A549 (cell line): ENCODE measurements around the gene RAB8A. TPM values are rescaled to one million over a fixed set of nuclear protein-coding genes. Genes with fewer than 3 reads are reported as not detected.
"Not testable (repeated sequence)": the region's sequence is repeated elsewhere in the genome, so short reads cannot be mapped to it uniquely, and the experiment has no call there.

Experiments used
- ATAC-seq, 2 experiments: fragments of 200-7000 bp in 1 of 2; fragments of >200 bp in 1 of 2; cut with Nextera tagmentation in 1 of 2; cut with Tn5 transposase in 1 of 2; 3 replicates each; pipeline versions ENCODE4 v1.8.0 to v1.9.1; 2018 to 2020; ENCODE audit warnings: mild to moderate bottlenecking in 1 of 2, moderate library complexity in 1 of 2
- CTCF ChIA-PET: fragments of 300-600 bp; sonication (Branson Sonifier 250); formaldehyde crosslinking; extraction: SDS; loops from one replicate; lab custom pipeline; 2021; ENCODE audit warnings: antibody characterized with exemption, inconsistent platforms; lab: Yijun Ruan, JAX
- POLR2A ChIA-PET: fragments of 350-600 bp; formaldehyde crosslinking; extraction: SDS; loops from one replicate; lab custom pipeline; 2021; ENCODE audit warnings: antibody characterized with exemption, inconsistent platforms; lab: Yijun Ruan, JAX
- DNase-seq, 2 experiments: peaks; one replicate each; pipeline versions ENCODE4 v3.0.0 to v3.0.0-alpha.2; 2011 to 2016; ENCODE audit warnings: low read depth in 1 of 2, low spot score in 1 of 2
- FAIRE-seq: peaks from 2 replicates; lab custom pipeline; 2011; peaks lifted over from hg19 to GRCh38; lab: Jason Lieb, UNC
- H3K27ac ChIP-seq, 2 experiments: fragments of >200 bp; sonication (Bioruptor Twin); formaldehyde crosslinking; 3 replicates each; pipeline ENCODE4 v1.5.1; 2016 to 2017
- H3K4me1 ChIP-seq: fragments of >200 bp; sonication (Bioruptor Twin); formaldehyde crosslinking; 3 replicates; pipeline ENCODE4 v1.6.1; 2016
- H3K4me2 ChIP-seq: fragments of >200 bp; sonication (Bioruptor Twin); formaldehyde crosslinking; 3 replicates; pipeline ENCODE4 v1.6.1; 2016
- H3K4me3 ChIP-seq: fragments of >200 bp; sonication (Bioruptor Twin); formaldehyde crosslinking; 3 replicates; pipeline ENCODE4 v1.5.1; 2016
- H3K9me3 ChIP-seq: fragments of >200 bp; sonication (Bioruptor Twin); formaldehyde crosslinking; 3 replicates; pipeline ENCODE4 v1.6.1; 2016
- CBX2 ChIP-seq: fragments of 200-600 bp; sonication (generic); IDR thresholded peaks from 2 replicates; pipeline ENCODE4 v1.6.1; 2016; ENCODE audit warnings: low read depth, mild to moderate bottlenecking, borderline replicate concordance
- CHD2 ChIP-seq: fragments of 150-350 bp; IDR thresholded peaks from 2 replicates; pipeline ENCODE4 v1.6.1; 2014; ENCODE audit warnings: low read length; ENCODE audit not compliant: partially characterized antibody
- CHD4 ChIP-seq: fragments of 200-600 bp; sonication (generic); IDR thresholded peaks from 2 replicates; pipeline ENCODE4 v1.6.1; 2016; ENCODE audit warnings: antibody characterized with exemption, mild to moderate bottlenecking, borderline replicate concordance
- GATA3 ChIP-seq: IDR thresholded peaks from 2 replicates; pipeline ENCODE4 v1.6.1; 2012; ENCODE audit warnings: borderline replicate concordance
- KDM1A ChIP-seq: fragments of 200-600 bp; sonication (generic); IDR thresholded peaks from 2 replicates; pipeline ENCODE4 v1.6.1; 2016; ENCODE audit warnings: low read depth, mild to moderate bottlenecking
- NR3C1 ChIP-seq: fragments of >200 bp; sonication (Bioruptor Twin); formaldehyde crosslinking; IDR thresholded peaks from 3 replicates; pipeline ENCODE4 v1.6.1; 2017
- RARB ChIP-seq: fragments of 250-450 bp; sonication (Bioruptor Pico); IDR thresholded peaks from 2 replicates; pipeline ENCODE4 v1.8.0; 2021; ENCODE audit warnings: mild to moderate bottlenecking, moderate library complexity
- SMC3 ChIP-seq: fragments of >200 bp; sonication (Bioruptor Twin); formaldehyde crosslinking; IDR thresholded peaks from 3 replicates; pipeline ENCODE4 v1.6.1; 2018; ENCODE audit warnings: inconsistent platforms
- SREBF2 ChIP-seq: fragments of 450-650 bp; IDR thresholded peaks from 2 replicates; pipeline ENCODE4 v1.6.1; 2014; ENCODE audit warnings: mild to moderate bottlenecking, moderate library complexity
- TFCP2L1 ChIP-seq: fragments of 250-450 bp; sonication (Bioruptor Pico); IDR thresholded peaks from 2 replicates; pipeline ENCODE4 v1.5.0; 2021; ENCODE audit warnings: mild to moderate bottlenecking
- TP53 ChIP-seq: fragments of 250-450 bp; sonication (Bioruptor Pico); IDR thresholded peaks from 2 replicates; pipeline ENCODE4 v1.5.0; 2021; ENCODE audit warnings: mild to moderate bottlenecking, moderate library complexity
- ZC3H11A ChIP-seq: fragments of 450-650 bp; IDR thresholded peaks from 2 replicates; pipeline ENCODE4 v1.6.1; 2014; ENCODE audit warnings: antibody characterized with exemption, mild to moderate bottlenecking
- ZNF302 ChIP-seq: fragments of 250-450 bp; sonication (Bioruptor Pico); IDR thresholded peaks from 2 replicates; pipeline ENCODE4 v1.9.0; 2021; ENCODE audit warnings: inconsistent platforms, mild to moderate bottlenecking, moderate library complexity
- WGBS: methylation state at CpG from one replicate; pipeline ENCODE4 v1.1.6; 2017; ENCODE audit errors: missing lambda C conversion rate; 5-methylcytosine and 5-hydroxymethylcytosine counted together
- polyA plus RNA-seq, 4 experiments: library from polyadenylated mRNA; depleted of rRNA in 3 of 4; stranded (reverse); fragments of >200 nt; fragmentation: RNase III in 1 of 4; extraction: RNeasy Plus Mini Kit Qiagen cat#74134 plus additional on column Dnase treatment in 1 of 4; gene quantifications; 2 replicates in 3 of 4; 3 replicates in 1 of 4; pipeline ENCODE4 v1.2.3, GENCODE V29; 2011 to 2017
- TF ChIP-seq, protein P1 (sequence below): fragments of 200-600 bp; sonication (generic); IDR thresholded peaks from 2 replicates; pipeline ENCODE4 v1.6.1; 2016; ENCODE audit warnings: antibody characterized with exemption, mild to moderate bottlenecking, moderate library complexity
- TF ChIP-seq, protein P2 (sequence below): fragments of >200 bp; sonication (Bioruptor Twin); formaldehyde crosslinking; IDR thresholded peaks from 3 replicates; pipeline ENCODE4 v1.5.1; 2016
- TF ChIP-seq, protein P3 (sequence below): IDR thresholded peaks from 2 replicates; pipeline ENCODE4 v1.6.1; 2012; ENCODE audit warnings: low read depth, borderline replicate concordance
- TF ChIP-seq, protein P4 (sequence below): IDR thresholded peaks from 2 replicates; pipeline ENCODE4 v1.6.1; 2012

RAB8A gene
- polyA plus RNA-seq, 2 of the 4 experiments (the other 2 are of a cell fraction) = 89.2 to 91.4 TPM

DNA sequence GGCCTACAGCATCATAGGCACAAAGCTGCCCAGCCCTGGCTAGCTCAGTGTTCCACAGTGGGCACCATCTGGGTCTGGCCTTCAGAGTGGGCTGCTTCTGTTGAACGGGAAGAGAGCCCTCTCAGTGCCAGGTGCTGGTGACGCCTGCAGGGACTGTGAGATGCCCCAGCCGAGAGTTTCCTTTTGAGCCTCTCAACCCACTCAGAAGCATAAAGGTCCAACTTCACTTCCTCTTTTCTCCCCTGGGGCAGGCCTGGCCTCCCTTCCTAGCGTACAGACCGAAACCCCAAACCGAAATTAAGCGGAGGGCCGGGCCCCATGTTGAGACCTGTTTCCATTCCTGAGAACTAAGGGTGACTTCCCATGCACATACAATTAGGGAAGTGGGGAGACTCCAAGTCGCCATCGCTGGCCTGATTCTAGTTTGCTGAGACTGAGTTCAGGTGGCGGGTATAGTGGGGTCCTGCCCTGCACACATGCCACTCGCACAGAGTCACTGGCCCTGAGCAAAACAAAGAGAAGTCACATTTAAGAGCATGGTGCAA is 6.9 kb downstream of the RAB8A start:
- POLR2A ChIA-PET = no interaction called here

DNA sequence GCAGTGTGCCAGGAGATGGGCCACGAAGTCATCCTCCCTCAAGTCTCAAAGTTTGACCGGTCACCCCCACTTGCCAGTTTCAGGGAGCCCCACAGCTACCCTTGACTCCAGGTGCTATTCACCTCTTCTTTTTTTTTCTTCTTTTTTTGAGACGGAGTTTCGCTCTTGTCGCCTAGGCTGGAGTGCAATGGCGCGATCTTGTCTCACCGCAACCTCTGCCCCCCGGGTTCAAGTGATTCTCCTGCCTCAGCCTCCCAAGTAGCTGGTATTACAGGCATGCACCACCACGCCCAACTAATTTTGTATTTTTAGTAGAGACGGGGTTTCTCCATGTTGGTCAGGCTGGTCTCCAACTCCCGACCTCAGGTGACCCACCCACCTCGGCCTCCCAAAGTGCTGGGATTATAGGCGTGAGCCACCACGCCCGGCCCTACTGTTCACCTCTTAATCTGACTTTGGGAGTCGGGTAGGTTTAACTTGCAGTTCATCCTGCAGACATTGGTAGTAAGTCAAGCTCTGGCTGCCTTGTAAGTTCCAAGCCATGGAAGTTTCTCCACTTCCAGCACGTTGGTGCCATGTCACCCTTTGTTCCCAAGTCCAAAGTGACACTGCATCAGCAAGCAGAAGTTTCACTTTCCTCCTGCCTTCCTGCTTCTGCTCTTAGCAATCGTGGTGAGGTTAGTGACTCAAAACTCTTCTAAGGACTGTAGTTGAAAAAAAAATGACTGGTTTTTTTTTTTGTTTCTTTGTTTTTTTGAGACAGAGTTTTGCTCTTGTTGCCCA is 7.6 kb downstream of the RAB8A start:
- 86% methylated on average over 19 of the region's 19 CpGs for WGBS
- H3K4me1 ChIP-seq, H3K9me3 ChIP-seq, DNase-seq, H3K4me3 ChIP-seq, H3K27ac ChIP-seq, FAIRE-seq, ATAC-seq, H3K4me2 ChIP-seq, POLR2A ChIA-PET: not testable (repeated sequence)
- CTCF ChIA-PET = interaction anchor here (1.2 to 2.1 kb wide), 3 partner anchors 61 to 65 kb away, joined by 4 to 9 read pairs (median 5); no protein-coding TSS in a partner anchor

More for the DNA sequence above, 6.9 kb downstream of the RAB8A start:
- Histone ChIP-seq H3K4me3 (no peak overlapping the region), H3K4me1 (no peaks in the 10 kb centered on the region), H3K4me2 (no peak overlapping the region), H3K27ac (no peak overlapping the region), H3K9me3 (no peaks in the 10 kb centered on the region)
- FAIRE-seq (no peak), ATAC-seq (no peak), DNase-seq (no peak)
- no peak for TF ChIP-seq RARB (CRISPR knock-in tag)
- TF ChIP-seq ZNF302 (CRISPR knock-in tag) = no peak
- WGBS = 92% methylated on average over 10 of the region's 12 CpGs
- CTCF ChIA-PET = interaction anchor here (1.6 to 2.1 kb wide), 3 partner anchors 62 to 92 kb away, joined by 5 to 9 read pairs (median 5); no protein-coding TSS in a partner anchor

DNA sequence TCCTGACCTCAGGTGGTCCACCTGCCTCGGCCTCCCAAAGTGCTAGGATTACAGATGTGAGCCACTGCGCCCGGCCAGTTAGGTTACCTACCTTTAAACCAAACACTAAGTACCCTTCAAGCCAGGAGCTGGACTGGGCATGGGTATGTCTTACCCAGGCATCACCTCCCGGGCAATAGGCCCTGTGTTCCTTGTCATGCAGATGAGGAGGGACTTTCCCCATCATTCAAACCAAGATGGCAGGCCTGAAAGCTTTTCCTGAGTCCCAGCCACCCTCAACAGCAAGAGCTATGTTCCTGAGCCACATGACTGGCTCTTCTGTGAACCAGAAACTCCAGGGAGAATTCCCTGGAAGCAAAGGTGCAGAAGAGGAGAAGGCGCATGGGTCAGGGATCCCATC is 9.5 kb downstream of the RAB8A start:
- TF ChIP-seq, protein P1, sequence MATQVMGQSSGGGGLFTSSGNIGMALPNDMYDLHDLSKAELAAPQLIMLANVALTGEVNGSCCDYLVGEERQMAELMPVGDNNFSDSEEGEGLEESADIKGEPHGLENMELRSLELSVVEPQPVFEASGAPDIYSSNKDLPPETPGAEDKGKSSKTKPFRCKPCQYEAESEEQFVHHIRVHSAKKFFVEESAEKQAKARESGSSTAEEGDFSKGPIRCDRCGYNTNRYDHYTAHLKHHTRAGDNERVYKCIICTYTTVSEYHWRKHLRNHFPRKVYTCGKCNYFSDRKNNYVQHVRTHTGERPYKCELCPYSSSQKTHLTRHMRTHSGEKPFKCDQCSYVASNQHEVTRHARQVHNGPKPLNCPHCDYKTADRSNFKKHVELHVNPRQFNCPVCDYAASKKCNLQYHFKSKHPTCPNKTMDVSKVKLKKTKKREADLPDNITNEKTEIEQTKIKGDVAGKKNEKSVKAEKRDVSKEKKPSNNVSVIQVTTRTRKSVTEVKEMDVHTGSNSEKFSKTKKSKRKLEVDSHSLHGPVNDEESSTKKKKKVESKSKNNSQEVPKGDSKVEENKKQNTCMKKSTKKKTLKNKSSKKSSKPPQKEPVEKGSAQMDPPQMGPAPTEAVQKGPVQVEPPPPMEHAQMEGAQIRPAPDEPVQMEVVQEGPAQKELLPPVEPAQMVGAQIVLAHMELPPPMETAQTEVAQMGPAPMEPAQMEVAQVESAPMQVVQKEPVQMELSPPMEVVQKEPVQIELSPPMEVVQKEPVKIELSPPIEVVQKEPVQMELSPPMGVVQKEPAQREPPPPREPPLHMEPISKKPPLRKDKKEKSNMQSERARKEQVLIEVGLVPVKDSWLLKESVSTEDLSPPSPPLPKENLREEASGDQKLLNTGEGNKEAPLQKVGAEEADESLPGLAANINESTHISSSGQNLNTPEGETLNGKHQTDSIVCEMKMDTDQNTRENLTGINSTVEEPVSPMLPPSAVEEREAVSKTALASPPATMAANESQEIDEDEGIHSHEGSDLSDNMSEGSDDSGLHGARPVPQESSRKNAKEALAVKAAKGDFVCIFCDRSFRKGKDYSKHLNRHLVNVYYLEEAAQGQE = no peak
- no peak for TF ChIP-seq CHD4
- TF ChIP-seq GATA3 = no peak
- TF ChIP-seq CBX2 = no peak
- TF ChIP-seq, protein P2, sequence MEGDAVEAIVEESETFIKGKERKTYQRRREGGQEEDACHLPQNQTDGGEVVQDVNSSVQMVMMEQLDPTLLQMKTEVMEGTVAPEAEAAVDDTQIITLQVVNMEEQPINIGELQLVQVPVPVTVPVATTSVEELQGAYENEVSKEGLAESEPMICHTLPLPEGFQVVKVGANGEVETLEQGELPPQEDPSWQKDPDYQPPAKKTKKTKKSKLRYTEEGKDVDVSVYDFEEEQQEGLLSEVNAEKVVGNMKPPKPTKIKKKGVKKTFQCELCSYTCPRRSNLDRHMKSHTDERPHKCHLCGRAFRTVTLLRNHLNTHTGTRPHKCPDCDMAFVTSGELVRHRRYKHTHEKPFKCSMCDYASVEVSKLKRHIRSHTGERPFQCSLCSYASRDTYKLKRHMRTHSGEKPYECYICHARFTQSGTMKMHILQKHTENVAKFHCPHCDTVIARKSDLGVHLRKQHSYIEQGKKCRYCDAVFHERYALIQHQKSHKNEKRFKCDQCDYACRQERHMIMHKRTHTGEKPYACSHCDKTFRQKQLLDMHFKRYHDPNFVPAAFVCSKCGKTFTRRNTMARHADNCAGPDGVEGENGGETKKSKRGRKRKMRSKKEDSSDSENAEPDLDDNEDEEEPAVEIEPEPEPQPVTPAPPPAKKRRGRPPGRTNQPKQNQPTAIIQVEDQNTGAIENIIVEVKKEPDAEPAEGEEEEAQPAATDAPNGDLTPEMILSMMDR = no peak
- no peak for TF ChIP-seq ZC3H11A
- TF ChIP-seq CHD2 = no peak
- TF ChIP-seq TFCP2L1 = no peak
- no peak for TF ChIP-seq SREBF2
- no peak for TF ChIP-seq SMC3
- TF ChIP-seq KDM1A = no peak
- TF ChIP-seq, protein P3, sequence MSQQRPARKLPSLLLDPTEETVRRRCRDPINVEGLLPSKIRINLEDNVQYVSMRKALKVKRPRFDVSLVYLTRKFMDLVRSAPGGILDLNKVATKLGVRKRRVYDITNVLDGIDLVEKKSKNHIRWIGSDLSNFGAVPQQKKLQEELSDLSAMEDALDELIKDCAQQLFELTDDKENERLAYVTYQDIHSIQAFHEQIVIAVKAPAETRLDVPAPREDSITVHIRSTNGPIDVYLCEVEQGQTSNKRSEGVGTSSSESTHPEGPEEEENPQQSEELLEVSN = no peak
- TF ChIP-seq NR3C1 = no peak
- no peak for TF ChIP-seq TP53 (CRISPR knock-in tag)
- TF ChIP-seq, protein P4, sequence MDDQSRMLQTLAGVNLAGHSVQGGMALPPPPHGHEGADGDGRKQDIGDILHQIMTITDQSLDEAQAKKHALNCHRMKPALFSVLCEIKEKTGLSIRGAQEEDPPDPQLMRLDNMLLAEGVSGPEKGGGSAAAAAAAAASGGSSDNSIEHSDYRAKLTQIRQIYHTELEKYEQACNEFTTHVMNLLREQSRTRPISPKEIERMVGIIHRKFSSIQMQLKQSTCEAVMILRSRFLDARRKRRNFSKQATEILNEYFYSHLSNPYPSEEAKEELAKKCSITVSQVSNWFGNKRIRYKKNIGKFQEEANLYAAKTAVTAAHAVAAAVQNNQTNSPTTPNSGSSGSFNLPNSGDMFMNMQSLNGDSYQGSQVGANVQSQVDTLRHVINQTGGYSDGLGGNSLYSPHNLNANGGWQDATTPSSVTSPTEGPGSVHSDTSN = no peak
- POLR2A ChIA-PET = no interaction called here

More for the DNA sequence above, 9.5 kb downstream of the RAB8A start:
- Histone ChIP-seq H3K9me3 (no peaks in the 10 kb centered on the region), H3K27ac (no peak overlapping the region), H3K4me2 (no peak overlapping the region), H3K4me3 (no peak overlapping the region), H3K4me1 (no peaks in the 10 kb centered on the region)
- ATAC-seq (no peak), FAIRE-seq (no peak), DNase-seq (no peak)
- CTCF ChIA-PET = no interaction called here
- 60% methylated on average over 5 of the region's 5 CpGs for WGBS
